ENCODE data around the gene ADD1. TPM values are rescaled to one million over a fixed set of nuclear protein-coding genes. Genes with fewer than 3 reads are reported as not detected.
"Not testable (repeated sequence)": the region's sequence is repeated elsewhere in the genome, so short reads cannot be mapped to it uniquely, and the experiment has no call there.

Gene ADD1
- total RNA-seq, 1 donor from 2014 or later: 235 TPM

DNA sequence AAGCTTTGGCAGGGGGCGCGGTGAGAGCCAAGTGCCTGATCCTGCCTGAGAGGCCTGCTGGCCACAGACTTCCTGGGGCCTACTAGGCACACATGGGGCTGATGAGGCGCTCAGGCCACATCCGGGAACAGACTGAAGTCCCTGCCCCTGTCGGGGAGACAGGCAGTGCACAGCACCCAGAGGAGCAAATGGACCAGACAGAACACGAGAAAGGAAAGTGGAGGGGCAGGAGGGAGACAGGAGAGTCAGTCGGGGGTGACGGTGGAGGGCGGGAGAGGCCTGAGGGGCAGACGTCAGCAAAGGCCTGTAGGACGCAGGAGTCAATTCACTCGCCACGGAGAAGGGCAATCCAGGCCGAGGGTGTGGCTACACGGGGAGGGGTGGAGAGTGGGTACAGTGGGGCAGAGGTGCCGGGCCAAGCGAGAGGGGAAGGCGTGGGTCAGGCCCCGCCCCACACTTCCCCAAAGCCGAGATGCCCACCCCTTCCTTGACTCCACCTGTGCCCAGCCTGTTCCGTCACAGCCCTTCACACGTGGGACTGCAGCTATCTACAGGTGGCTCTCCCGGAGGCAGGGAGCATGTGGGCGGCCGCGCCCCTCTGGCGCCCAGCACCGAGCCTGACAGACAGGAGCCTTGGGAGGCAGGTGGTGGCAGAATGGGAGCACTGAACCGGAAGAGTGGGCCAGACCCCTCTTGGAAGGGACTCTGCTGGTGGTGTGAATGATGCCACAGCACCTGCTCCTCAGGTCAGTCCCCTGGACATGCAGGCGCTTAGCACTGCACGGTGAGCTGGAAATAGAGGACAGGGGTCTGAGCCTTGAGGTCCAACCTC, 99.1 kb downstream of the ADD1 start:
- TF ChIP-seq, protein P1, sequence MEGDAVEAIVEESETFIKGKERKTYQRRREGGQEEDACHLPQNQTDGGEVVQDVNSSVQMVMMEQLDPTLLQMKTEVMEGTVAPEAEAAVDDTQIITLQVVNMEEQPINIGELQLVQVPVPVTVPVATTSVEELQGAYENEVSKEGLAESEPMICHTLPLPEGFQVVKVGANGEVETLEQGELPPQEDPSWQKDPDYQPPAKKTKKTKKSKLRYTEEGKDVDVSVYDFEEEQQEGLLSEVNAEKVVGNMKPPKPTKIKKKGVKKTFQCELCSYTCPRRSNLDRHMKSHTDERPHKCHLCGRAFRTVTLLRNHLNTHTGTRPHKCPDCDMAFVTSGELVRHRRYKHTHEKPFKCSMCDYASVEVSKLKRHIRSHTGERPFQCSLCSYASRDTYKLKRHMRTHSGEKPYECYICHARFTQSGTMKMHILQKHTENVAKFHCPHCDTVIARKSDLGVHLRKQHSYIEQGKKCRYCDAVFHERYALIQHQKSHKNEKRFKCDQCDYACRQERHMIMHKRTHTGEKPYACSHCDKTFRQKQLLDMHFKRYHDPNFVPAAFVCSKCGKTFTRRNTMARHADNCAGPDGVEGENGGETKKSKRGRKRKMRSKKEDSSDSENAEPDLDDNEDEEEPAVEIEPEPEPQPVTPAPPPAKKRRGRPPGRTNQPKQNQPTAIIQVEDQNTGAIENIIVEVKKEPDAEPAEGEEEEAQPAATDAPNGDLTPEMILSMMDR (conservative IDR thresholded peaks at IDR 0.05): no peak
- H3K4me3 Mint-ChIP-seq: no peak overlapping the region
- H3K27ac Mint-ChIP-seq: peak overlapping the region; percentile 41
- DNase-seq (ENCODE audit: extremely low spot score, unreplicated experiment): peak; percentile 66
- no peaks in the 10 kb centered on the region for H3K9me3 Mint-ChIP-seq
- no peaks in the 10 kb centered on the region for H3K4me1 Mint-ChIP-seq (ENCODE audit: unreplicated experiment)
- H3K27me3 Mint-ChIP-seq: no peaks in the 10 kb centered on the region
- H3K36me3 Mint-ChIP-seq: no peaks in the 10 kb centered on the region

GRCh38 chr4:2943364-2944090, 99.9 kb downstream of the ADD1 start:
- DNase-seq (ENCODE audit: extremely low spot score, unreplicated experiment): peak; percentile 44
- Mint-ChIP-seq H3K27me3 (no peaks in the 10 kb centered on the region), H3K4me3 (no peak overlapping the region), H3K27ac (no peak overlapping the region), H3K36me3 (peaks cover 3% of the 10 kb centered on the region), H3K4me1 (ENCODE audit: unreplicated experiment) (no peaks in the 10 kb centered on the region), H3K9me3 (no peaks in the 10 kb centered on the region)
- TF ChIP-seq, protein P1 (conservative IDR thresholded peaks at IDR 0.05): no peak

DNA sequence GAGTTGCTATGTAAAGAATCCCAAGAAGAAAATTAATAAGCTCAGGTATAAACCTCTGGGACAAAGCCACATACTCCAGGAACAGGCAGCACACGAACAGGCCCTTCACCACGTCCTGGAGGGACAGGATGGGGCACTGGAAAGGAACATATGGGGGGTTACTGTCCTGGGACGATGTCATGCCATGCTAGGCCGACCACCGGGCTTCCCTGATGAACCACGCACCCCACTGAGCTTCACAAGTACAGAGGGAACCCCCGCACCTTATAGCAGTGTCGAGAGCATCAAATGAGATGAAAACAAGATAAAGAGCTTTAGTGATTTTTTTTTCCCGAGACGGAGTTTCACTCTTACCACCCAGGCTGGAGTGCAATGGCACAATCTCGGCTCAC, 100.4 kb downstream of the ADD1 start:
- Mint-ChIP-seq H3K36me3 (peaks cover 3% of the 10 kb centered on the region), H3K9me3 (no peaks in the 10 kb centered on the region), H3K27me3 (no peaks in the 10 kb centered on the region), H3K4me1 (ENCODE audit: unreplicated experiment) (no peaks in the 10 kb centered on the region), H3K27ac (no peak overlapping the region), H3K4me3 (no peak overlapping the region)
- DNase-seq (ENCODE audit: extremely low spot score, unreplicated experiment): no peak
- TF ChIP-seq, protein P1 (conservative IDR thresholded peaks at IDR 0.05): no peak

DNA sequence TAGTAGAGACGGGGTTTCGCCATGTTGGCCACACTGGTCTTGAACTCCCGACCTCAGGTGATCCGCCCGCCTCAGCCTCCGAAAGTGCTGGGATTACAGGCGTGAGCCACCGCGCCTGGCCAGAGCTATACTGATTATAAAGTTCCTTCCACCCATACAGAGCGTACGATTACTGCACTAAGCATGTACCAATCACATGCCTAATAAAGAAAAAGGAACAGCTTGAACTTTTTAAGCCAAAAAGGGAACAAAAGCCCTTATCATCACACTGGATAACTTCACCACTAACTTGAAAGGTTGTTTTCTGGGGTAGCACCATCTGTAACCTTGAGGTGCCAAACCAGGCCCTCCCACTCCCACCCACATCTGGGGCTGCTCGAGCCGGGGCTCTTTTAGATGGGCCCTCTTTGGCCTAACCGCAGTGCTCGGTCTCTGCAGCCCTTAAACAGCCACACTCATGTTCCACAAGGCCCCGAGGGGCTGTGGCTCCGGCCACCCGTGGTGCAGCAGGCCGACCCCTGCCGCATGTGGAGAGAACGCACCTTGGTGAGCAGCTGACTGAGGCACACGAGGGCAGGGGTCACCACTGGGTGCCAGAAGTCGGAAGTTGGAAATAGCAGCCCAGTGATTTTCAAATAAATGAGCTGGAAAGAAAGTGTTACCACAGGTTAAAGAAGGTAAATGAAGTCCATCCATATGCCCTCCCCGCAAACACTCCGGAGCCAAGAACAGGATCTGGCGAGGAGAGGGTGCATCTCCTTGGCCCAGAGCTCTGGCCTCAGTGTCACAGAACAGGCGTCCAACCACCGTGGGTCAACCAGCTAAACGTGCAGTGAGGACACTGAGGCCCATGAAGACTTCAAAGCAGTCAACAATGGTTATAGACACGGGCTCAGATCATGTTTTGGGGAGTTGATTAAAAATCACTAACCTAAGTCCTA, 101.2 kb downstream of the ADD1 start:
- no peak for DNase-seq (ENCODE audit: extremely low spot score, unreplicated experiment)
- H3K27me3 Mint-ChIP-seq: no peaks in the 10 kb centered on the region
- TF ChIP-seq, protein P1 (conservative IDR thresholded peaks at IDR 0.05): no peak
- no peak overlapping the region for H3K4me3 Mint-ChIP-seq
- H3K36me3 Mint-ChIP-seq: peaks cover 4% of the 10 kb centered on the region
- no peak overlapping the region for H3K27ac Mint-ChIP-seq
- no peaks in the 10 kb centered on the region for H3K4me1 Mint-ChIP-seq (ENCODE audit: unreplicated experiment)
- no peaks in the 10 kb centered on the region for H3K9me3 Mint-ChIP-seq

DNA sequence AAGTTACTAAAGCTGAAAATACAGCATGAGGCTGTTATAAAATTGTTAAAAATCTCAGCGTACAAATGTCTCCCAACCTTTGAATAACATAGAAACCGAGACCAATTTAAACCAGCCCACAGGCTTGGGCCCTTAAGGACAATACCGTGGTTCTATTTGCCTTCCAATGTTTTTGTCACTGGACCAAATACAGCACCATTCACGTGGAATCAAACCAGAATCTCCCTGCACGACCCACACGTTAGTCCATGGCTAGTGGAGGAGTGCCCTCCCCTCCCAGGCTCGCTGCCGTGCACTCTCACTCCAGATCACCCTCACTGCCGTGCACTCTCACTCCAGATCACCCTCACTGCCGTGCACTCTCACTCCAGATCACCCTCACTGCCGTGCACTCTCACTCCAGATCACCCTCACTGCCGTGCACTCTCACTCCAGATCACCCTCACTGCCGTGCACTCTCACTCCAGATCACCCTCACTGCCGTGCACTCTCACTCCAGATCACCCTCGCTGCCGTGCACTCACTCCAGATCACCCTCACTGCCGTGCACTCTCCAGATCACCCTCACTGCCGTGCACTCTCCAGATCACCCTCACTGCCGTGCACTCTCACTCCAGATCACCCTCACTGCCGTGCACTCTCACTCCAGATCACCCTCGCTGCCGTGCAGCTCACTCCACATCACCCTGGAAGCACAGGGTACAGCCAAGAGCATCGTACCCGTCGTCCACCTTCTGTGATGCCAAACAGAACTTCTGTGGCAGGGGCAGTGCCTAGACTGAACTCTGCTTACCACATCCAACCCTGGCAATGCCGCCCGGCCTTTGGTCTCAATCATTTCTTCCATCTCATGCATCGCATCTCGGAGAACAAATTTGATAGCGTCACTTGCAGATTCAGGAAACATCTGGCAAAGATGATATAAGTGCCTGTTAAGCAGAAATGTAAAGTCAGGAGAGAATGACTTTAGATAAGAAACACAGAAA, 102.3 kb downstream of the ADD1 start:
- not testable (repeated sequence) for H3K27me3 Mint-ChIP-seq; H3K27ac Mint-ChIP-seq; H3K9me3 Mint-ChIP-seq; H3K4me1 Mint-ChIP-seq (ENCODE audit: unreplicated experiment); DNase-seq (ENCODE audit: extremely low spot score, unreplicated experiment); H3K4me3 Mint-ChIP-seq
- H3K36me3 Mint-ChIP-seq: peaks cover 10% of the 10 kb centered on the region

Data from type B pancreatic cell (in vitro differentiated cells).